ENCODE data around the gene AGBL4.

DNA sequence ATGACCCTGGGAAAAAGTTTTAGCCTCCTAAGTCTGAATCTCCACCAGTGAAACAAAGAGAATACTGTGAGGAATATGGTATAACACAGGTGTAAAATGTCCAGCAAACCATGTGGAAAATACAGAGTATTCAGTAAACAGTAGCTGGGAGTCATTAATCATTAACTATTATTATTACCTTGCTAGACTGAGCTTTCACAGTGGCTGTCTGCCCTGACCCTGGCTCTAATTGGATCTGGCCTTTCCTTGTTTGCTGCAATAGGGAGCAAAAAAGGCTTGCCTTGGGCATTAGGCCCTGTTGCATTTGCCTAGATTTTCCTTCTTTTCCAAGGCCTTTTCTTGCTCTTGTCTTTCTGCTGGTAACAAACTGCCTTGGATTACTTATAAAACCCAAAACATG is 1068.0 kb downstream of the AGBL4 start:
- TF ChIP-seq EZH2 (IDR thresholded peaks at IDR 0.05; ENCODE audit: insufficient read depth, poor library complexity, severe bottlenecking) (no peak), EZH2phosphoT487 (IDR thresholded peaks at IDR 0.05; ENCODE audit: insufficient read depth, low read depth) (no peak)

Data from GM23248 (cell line).